ENCODE results near the gene UBTF. TPM values are rescaled to one million over a fixed set of nuclear protein-coding genes. Genes with fewer than 3 reads are reported as not detected.
A peak's percentile ranks its signal among the peaks of the same experiment; 100 is the strongest.

The UBTF gene
- total RNA-seq, 6 experiments from 2014 or later, result 58.6 to 69.1 (median 65.6) TPM

DNA sequence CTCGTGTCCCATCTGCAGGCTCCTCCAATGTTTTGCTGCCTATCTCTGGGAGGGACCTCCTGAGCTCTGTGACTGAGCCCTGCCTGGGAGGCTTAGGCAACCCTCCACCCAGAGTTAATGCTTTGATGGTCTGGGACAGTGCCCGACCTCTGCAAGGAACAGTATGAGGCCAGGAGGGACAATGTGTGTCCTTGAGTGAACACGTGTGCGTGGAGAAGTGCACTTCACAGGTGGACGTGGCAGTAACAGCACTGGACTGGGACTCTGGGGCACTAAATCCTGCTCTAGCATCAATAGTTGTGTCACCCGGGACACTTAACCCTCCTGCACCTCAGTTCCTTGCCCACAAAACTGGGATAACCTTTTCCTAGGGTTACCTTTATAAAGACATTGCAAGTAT, 4.6 kb downstream of the UBTF start:
- no peak for DNase-seq
- Mint-ChIP-seq H3K27me3 (ENCODE audit: insufficient read depth) (peaks cover 4% of the 10 kb centered on the region), H3K4me1 (ENCODE audit: low read depth) (peaks cover 20% of the 10 kb centered on the region), H3K9me3 (no peaks in the 10 kb centered on the region), H3K27ac (no peak overlapping the region; the same call in 1 of the 2 replicates), H3K36me3 (ENCODE audit: low read depth) (peaks cover 36% of the 10 kb centered on the region), H3K4me3 (no peak overlapping the region)
- no peak for TF ChIP-seq CTCF (IDR thresholded peaks at IDR 0.05)

GRCh38 chr17:44214230-44214494, 5.3 kb downstream of the UBTF start:
- H3K4me3 Mint-ChIP-seq, result no peak overlapping the region
- H3K36me3 Mint-ChIP-seq (ENCODE audit: low read depth), result peaks cover 43% of the 10 kb centered on the region
- H3K9me3 Mint-ChIP-seq, result no peaks in the 10 kb centered on the region
- TF ChIP-seq CTCF (IDR thresholded peaks at IDR 0.05), result no peak
- peaks cover 4% of the 10 kb centered on the region for H3K27me3 Mint-ChIP-seq (ENCODE audit: insufficient read depth)
- H3K4me1 Mint-ChIP-seq (ENCODE audit: low read depth), result peaks cover 28% of the 10 kb centered on the region
- DNase-seq, result no peak
- peak overlapping the region; percentile 39; the same call in 1 of the 2 replicates for H3K27ac Mint-ChIP-seq

DNA sequence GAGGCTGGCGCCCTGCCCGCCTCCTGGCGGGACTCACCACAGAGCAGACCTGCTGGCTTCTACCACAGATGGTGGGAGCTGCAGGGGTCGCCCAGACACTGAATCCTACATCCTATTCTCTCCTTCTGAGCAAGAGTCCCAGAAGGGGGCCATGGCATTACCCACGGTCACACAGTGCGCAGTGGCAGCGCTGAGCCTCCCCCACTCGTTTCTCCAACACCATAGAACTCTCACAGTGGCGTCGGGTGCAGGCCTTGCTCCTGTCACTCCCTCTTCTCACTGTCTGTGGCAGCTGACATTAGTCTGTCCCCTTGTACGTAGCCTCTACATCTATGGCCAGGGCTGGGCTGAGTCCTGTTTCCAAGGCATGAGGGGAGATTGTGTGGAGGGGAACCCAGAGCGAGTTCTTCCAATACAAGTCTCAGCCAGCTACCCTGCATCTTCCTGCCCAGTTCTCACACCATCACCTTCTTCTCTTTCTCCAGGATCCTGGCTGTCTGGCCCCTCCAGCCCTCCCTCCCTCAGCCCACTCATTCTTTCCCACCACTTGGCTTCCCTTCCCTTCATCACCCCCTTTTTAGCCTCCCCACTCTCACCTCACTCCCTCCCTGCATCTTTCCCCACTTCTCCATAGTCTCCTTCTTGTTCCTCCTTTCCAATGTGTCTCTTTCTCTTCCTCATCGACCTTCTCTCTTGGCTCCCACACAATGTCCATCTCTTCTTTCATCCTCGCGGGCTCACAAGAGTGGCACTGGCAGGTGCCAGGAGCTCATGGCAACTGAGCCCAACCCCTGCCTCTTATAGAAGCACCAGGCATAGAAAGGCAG, 5.9 kb downstream of the UBTF start:
- Mint-ChIP-seq H3K9me3 (no peaks in the 10 kb centered on the region), H3K27me3 (ENCODE audit: insufficient read depth) (peaks cover 4% of the 10 kb centered on the region), H3K4me1 (ENCODE audit: low read depth) (peaks cover 33% of the 10 kb centered on the region), H3K27ac (peak overlapping the region; percentile 39), H3K36me3 (ENCODE audit: low read depth) (peaks cover 45% of the 10 kb centered on the region), H3K4me3 (no peak overlapping the region)
- no peak for TF ChIP-seq CTCF (IDR thresholded peaks at IDR 0.05)
- no peak for DNase-seq

- H3K4me1 Mint-ChIP-seq (ENCODE audit: low read depth), result peaks cover 39% of the 10 kb centered on the region
- no peak for TF ChIP-seq CTCF (IDR thresholded peaks at IDR 0.05)
- no peaks in the 10 kb centered on the region for H3K9me3 Mint-ChIP-seq
- H3K27ac Mint-ChIP-seq, result no peak overlapping the region; the same call in 1 of the 2 replicates
- DNase-seq, result no peak
- H3K36me3 Mint-ChIP-seq (ENCODE audit: low read depth), result peaks cover 53% of the 10 kb centered on the region
- H3K27me3 Mint-ChIP-seq (ENCODE audit: insufficient read depth), result peaks cover 4% of the 10 kb centered on the region
- H3K4me3 Mint-ChIP-seq, result no peak overlapping the region
These were observed 6.7 kb downstream of the UBTF start for GRCh38 chr17:44212507-44213402.

DNA sequence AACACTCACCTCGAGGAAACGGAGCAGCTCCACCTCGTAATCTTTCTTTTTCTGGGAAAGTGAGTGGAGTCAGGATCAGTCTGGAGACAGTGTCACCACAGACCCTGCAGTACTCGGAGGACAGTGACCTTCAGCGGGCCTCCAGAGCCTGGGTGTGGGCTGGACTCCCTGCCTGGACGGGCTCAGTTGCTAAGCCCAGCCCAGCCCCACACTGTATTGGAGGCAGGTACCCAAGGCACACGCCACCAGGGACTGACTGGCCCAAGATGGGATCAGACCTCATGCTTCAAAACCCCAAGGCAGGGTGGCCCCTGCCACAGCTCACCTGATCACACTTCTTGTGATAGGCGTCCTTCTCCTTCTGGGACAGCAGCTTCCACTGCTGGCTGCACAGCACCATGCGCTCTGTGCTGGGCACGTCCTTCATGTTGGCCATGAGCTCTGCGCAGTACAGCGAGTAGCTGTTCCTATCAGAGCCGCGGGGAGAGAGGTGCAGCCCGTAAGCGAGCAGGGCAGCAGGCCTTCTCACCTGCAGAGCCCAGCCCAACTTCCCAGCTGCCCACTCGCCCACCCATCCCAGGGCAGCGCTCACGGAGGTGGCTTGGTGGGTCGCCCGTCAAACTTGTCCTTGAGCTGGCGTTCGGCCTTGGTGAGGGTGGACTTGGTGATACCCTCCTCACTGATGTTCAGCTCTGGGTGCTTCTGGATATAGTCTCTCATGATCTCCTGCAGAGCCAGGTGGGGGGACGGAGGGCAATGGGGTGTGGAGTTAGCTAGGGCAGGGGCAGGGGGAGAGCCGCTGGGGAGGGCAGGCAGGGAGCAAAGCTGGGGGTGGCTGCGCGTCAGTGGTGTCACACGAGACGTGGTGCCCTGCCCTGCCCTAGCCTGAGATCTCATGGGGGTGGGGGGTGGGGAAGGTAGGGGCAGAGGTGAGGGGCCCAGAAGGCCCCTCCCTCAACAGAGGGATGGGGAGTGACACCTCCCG, 7.9 kb downstream of the UBTF start:
- peaks cover 27% of the 10 kb centered on the region for H3K4me1 Mint-ChIP-seq (ENCODE audit: low read depth)
- no peak overlapping the region for H3K27ac Mint-ChIP-seq
- no peak for DNase-seq
- H3K9me3 Mint-ChIP-seq, result no peaks in the 10 kb centered on the region
- no peak overlapping the region for H3K4me3 Mint-ChIP-seq
- peaks cover 4% of the 10 kb centered on the region for H3K27me3 Mint-ChIP-seq (ENCODE audit: insufficient read depth)
- H3K36me3 Mint-ChIP-seq (ENCODE audit: low read depth), result peaks cover 48% of the 10 kb centered on the region
- no peak for TF ChIP-seq CTCF (IDR thresholded peaks at IDR 0.05)

All from HFFc6 (cell line).